Measurements from ENCODE around the gene CLGN.

DNA sequence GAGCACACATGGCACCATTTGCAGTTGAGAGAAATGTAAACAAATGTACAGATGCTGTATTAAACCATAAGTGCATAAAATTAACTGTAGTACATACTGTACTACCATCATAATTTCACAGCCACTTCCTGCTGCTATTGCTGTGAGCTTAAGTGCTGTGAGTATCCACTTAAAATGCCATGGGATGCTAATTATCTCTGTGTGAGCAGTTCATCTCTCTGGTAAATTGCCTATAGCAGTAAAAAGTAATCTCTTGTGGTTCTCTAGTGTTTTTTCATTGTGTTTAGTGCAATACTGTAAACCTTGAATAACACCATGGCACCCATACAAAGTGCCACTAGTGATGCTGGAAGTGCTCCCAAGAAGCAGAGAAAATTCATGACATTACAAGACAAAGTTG is 63.9 kb downstream of the CLGN start:
- TF ChIP-seq, protein P1, sequence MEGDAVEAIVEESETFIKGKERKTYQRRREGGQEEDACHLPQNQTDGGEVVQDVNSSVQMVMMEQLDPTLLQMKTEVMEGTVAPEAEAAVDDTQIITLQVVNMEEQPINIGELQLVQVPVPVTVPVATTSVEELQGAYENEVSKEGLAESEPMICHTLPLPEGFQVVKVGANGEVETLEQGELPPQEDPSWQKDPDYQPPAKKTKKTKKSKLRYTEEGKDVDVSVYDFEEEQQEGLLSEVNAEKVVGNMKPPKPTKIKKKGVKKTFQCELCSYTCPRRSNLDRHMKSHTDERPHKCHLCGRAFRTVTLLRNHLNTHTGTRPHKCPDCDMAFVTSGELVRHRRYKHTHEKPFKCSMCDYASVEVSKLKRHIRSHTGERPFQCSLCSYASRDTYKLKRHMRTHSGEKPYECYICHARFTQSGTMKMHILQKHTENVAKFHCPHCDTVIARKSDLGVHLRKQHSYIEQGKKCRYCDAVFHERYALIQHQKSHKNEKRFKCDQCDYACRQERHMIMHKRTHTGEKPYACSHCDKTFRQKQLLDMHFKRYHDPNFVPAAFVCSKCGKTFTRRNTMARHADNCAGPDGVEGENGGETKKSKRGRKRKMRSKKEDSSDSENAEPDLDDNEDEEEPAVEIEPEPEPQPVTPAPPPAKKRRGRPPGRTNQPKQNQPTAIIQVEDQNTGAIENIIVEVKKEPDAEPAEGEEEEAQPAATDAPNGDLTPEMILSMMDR (IDR thresholded peaks at IDR 0.05; ENCODE audit: borderline replicate concordance, extremely low read depth, low read length, poor library complexity, severe bottlenecking): no peak
- no peak for TF ChIP-seq EZH2 (IDR thresholded peaks at IDR 0.05; ENCODE audit: borderline replicate concordance, low read depth, low read length, severe bottlenecking)
